ENCODE measurements around the gene TBX5. TPM values are rescaled to one million over a fixed set of nuclear protein-coding genes. Genes with fewer than 3 reads are reported as not detected.

Gene TBX5
- total RNA-seq, 4 donors from 2014 or later: 0.27 to 2.3 (median 1.0) TPM

- no peak for DNase-seq
- intact Hi-C loops (cut with DNase I): no loop called here
- H3K4me1 ChIP-seq: no peaks in the 10 kb centered on the region
- H3K36me3 ChIP-seq: no peaks in the 10 kb centered on the region
- no peak overlapping the region for H3K27ac ChIP-seq
- no peak for TF ChIP-seq POLR2A (IDR thresholded peaks at IDR 0.05)
- no peak for TF ChIP-seq CTCF (IDR thresholded peaks at IDR 0.05)
- H3K4me3 ChIP-seq (replicated peaks in 1 of 3): no peak overlapping the region
- 11 to 14% methylated on average over 6 of the region's 6 CpGs for WGBS, 2 donors
- no peaks in the 10 kb centered on the region for H3K9me3 ChIP-seq
- peaks cover 28% of the 10 kb centered on the region for H3K27me3 ChIP-seq
Observed at GRCh38 chr12:114395233-114395632, 10.7 kb downstream of the TBX5 start.

- H3K27me3 ChIP-seq: peaks cover 27% of the 10 kb centered on the region
- WGBS, 2 donors: 40 to 52% methylated on average over 4 of the region's 4 CpGs
- intact Hi-C loops (cut with DNase I): no loop called here
Observed at GRCh38 chr12:114393569-114393968, 12.4 kb downstream of the TBX5 start.

GRCh38 chr12:114392909-114393308 is 13.0 kb downstream of the TBX5 start:
- Histone ChIP-seq H3K27me3 (peaks cover 27% of the 10 kb centered on the region), H3K9me3 (no peaks in the 10 kb centered on the region), H3K27ac (no peak overlapping the region), H3K4me3 (replicated peaks in 1 of 3) (no peak overlapping the region), H3K4me1 (no peaks in the 10 kb centered on the region), H3K36me3 (no peaks in the 10 kb centered on the region)
- TF ChIP-seq POLR2A (IDR thresholded peaks at IDR 0.05) (no peak), CTCF (IDR thresholded peaks at IDR 0.05) (no peak)
- WGBS, 2 donors: 50 to 61% methylated on average over 5 of the region's 5 CpGs
- intact Hi-C loops (cut with DNase I): no loop called here
- DNase-seq: no peak

More at GRCh38 chr12:114393569-114393968, 12.4 kb downstream of the TBX5 start:
- TF ChIP-seq POLR2A (IDR thresholded peaks at IDR 0.05) (no peak), CTCF (IDR thresholded peaks at IDR 0.05) (no peak)
- H3K27ac ChIP-seq: no peak overlapping the region
- no peak for DNase-seq
- no peaks in the 10 kb centered on the region for H3K9me3 ChIP-seq
- H3K36me3 ChIP-seq: no peaks in the 10 kb centered on the region
- H3K4me1 ChIP-seq: no peaks in the 10 kb centered on the region
- no peak overlapping the region for H3K4me3 ChIP-seq (replicated peaks in 1 of 3)

- TF ChIP-seq POLR2A (IDR thresholded peaks at IDR 0.05) (no peak), CTCF (IDR thresholded peaks at IDR 0.05) (no peak)
- DNase-seq: no peak
- H3K4me3 ChIP-seq (replicated peaks in 1 of 3): no peak overlapping the region
- no peak overlapping the region for H3K27ac ChIP-seq
- H3K27me3 ChIP-seq: peaks cover 20% of the 10 kb centered on the region
- H3K4me1 ChIP-seq: no peaks in the 10 kb centered on the region
- WGBS, 2 donors: 51 to 58% methylated on average over 3 to 4 of the region's 4 CpGs
- no peaks in the 10 kb centered on the region for H3K9me3 ChIP-seq
- intact Hi-C loops (cut with DNase I): no loop called here
- no peaks in the 10 kb centered on the region for H3K36me3 ChIP-seq
Observed at GRCh38 chr12:114391088-114391487, 14.9 kb downstream of the TBX5 start.

GRCh38 chr12:114384739-114385138 is 21.2 kb downstream of the TBX5 start:
- Histone ChIP-seq H3K4me1 (no peaks in the 10 kb centered on the region), H3K4me3 (replicated peaks in 1 of 3) (no peak overlapping the region), H3K27ac (no peak overlapping the region), H3K9me3 (no peaks in the 10 kb centered on the region), H3K36me3 (no peaks in the 10 kb centered on the region), H3K27me3 (peaks cover under 1% of the 10 kb centered on the region)
- TF ChIP-seq CTCF (IDR thresholded peaks at IDR 0.05) (no peak), POLR2A (IDR thresholded peaks at IDR 0.05) (no peak)
- no peak for DNase-seq
- intact Hi-C loops (cut with DNase I): no loop called here
- WGBS, 2 donors: 69 to 76% methylated on average over 4 of the region's 4 CpGs

All from thyroid gland (tissue), 4 donors.